Gastrocnemius medialis (tissue), 4 donors: Measurements from ENCODE around the gene EPHB2.

ENCODE experiments used
- CTCF ChIP-seq, 5 experiments: fragments of 450-650 bp in 3 of 5; fragments of 200-600 bp in 2 of 5; sonication (generic) in 2 of 5; IDR thresholded peaks in 4 of 5; conservative IDR thresholded peaks in 1 of 5; 1 replicate in 4 of 5; 2 replicates in 1 of 5; pipeline ENCODE4 v1.5.1; 2016 to 2019; ENCODE audit warnings: antibody characterized with exemption in 5 of 5, mild to moderate bottlenecking in 3 of 5, moderate library complexity in 3 of 5
- POLR2A ChIP-seq, 2 donors: fragments of 450-650 bp; IDR thresholded peaks; one replicate each; pipeline ENCODE4 v1.6.1; 2017; ENCODE audit warnings: antibody characterized with exemption in 2 of 2, mild to moderate bottlenecking in 2 of 2, moderate library complexity in 2 of 2

GRCh38 chr1:22801347-22801746 lies 90.7 kb downstream of the EPHB2 start:
- no peak for TF ChIP-seq CTCF (IDR thresholded peaks at IDR 0.05 in 4 of 5, conservative IDR thresholded peaks at IDR 0.05 in 1 of 5)
- TF ChIP-seq POLR2A (IDR thresholded peaks at IDR 0.05) = no peak
